Breast epithelium (tissue), 4 donors: ENCODE measurements around the gene SHISA6. TPM values are rescaled to one million over a fixed set of nuclear protein-coding genes. Genes with fewer than 3 reads are reported as not detected.

ENCODE experiments used
- DNase-seq, 2 donors: peaks; one replicate each; pipeline ENCODE4 v3.0.0-alpha.2; 2019; ENCODE audit warnings: low spot score in 2 of 2
- H3K27ac ChIP-seq, 2 donors: fragments of 200-600 bp; sonication (generic) in 1 of 2; one replicate each; pipeline ENCODE4 v1.5.1; 2016 to 2019; ENCODE audit warnings: mild to moderate bottlenecking in 1 of 2
- H3K27me3 ChIP-seq, 2 donors: fragments of 200-600 bp; sonication (generic) in 1 of 2; one replicate each; pipeline versions ENCODE4 v1.5.1 to v1.6.0; 2017 to 2019; ENCODE audit warnings: control low read depth in 1 of 2, mild to moderate bottlenecking in 1 of 2
- H3K36me3 ChIP-seq: fragments of 200-600 bp; one replicate; pipeline ENCODE4 v1.5.1; 2019
- H3K4me1 ChIP-seq, 2 donors: fragments of 200-600 bp; sonication (generic); one replicate each; pipeline ENCODE4 v1.5.1; 2016 to 2019; ENCODE audit warnings: control low read depth in 1 of 2
- H3K4me3 ChIP-seq, 3 donors: fragments of 200-600 bp; sonication (generic); 1 replicate in 2 of 3; 2 replicates in 1 of 3; pipeline ENCODE4 v1.5.1; 2016 to 2019; ENCODE audit warnings: mild to moderate bottlenecking in 3 of 3, moderate library complexity in 2 of 3
- H3K9me3 ChIP-seq, 2 donors: fragments of 200-600 bp; sonication (generic) in 1 of 2; one replicate each; pipeline ENCODE4 v1.5.1; 2016 to 2019; ENCODE audit warnings: control low read depth in 1 of 2
- CTCF ChIP-seq, 3 donors: fragments of 450-650 bp; IDR thresholded peaks; one replicate each; pipeline ENCODE4 v1.5.1; 2016 to 2017; ENCODE audit warnings: antibody characterized with exemption in 3 of 3, mild to moderate bottlenecking in 3 of 3, moderate library complexity in 3 of 3
- POLR2A ChIP-seq: fragments of 450-650 bp; IDR thresholded peaks from one replicate; pipeline ENCODE4 v1.6.1; 2016; ENCODE audit warnings: antibody characterized with exemption, mild to moderate bottlenecking, moderate library complexity
- POLR2AphosphoS5 ChIP-seq, 3 donors: sonication (generic); formaldehyde crosslinking; IDR thresholded peaks; one replicate each; pipeline ENCODE4 v1.6.1; 2017; ENCODE audit warnings: antibody characterized with exemption in 3 of 3
- intact Hi-C: fragments of 100-400 bp; cut with DNase I; formaldehyde crosslinking; loops from one replicate; pipeline ENCODE4 v1.15.1; 2023; ENCODE audit warnings: low total_unique reads
- total RNA-seq, 3 donors: library from RNA; depleted of rRNA; stranded (reverse); fragments of >200 nt; gene quantifications; one replicate each; pipeline ENCODE4 v1.1.0, GENCODE V29; 2016

SHISA6 gene
- total RNA-seq, 3 donors from 2014 or later = 0.44 to 5.3 (median 3.3) TPM

DNA sequence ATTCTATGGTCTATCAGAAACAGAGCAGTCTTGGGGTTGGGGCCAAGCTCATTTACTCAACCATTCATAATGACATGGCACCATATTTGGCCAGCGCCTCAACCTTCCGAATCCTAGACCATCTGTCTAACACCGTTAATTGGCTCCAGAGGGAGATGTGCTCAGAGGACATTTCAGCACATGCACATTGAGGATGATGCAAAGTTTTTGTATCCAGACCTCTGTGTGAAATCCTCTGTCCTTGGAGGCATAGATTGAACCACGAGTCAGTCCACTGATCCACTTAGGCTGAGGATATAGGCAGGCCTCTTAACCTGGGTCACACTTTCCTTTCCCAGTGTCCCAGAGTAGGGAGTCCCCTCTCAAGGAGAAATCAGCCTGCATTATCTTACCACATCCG, 85.5 kb downstream of the SHISA6 start:
- Histone ChIP-seq H3K4me3 (no peak overlapping the region), H3K36me3 (no peaks in the 10 kb centered on the region), H3K9me3 (no peaks in the 10 kb centered on the region), H3K4me1 (no peaks in the 10 kb centered on the region), H3K27me3 (no peaks in the 10 kb centered on the region), H3K27ac (no peak overlapping the region)
- DNase-seq = no peak
- intact Hi-C loops = no loop called here
- TF ChIP-seq POLR2A = no peak

GRCh38 chr17:11328770-11329169, 87.8 kb downstream of the SHISA6 start:
- no peaks in the 10 kb centered on the region for H3K27me3 ChIP-seq
- H3K4me3 ChIP-seq = no peak overlapping the region
- no peak for DNase-seq
- H3K9me3 ChIP-seq = no peaks in the 10 kb centered on the region
- H3K4me1 ChIP-seq = no peaks in the 10 kb centered on the region
- H3K27ac ChIP-seq = no peak overlapping the region
- intact Hi-C loops = no loop called here
- no peak for TF ChIP-seq POLR2AphosphoS5 (IDR thresholded peaks at IDR 0.05)
- TF ChIP-seq POLR2A = no peak
- no peak for TF ChIP-seq CTCF (IDR thresholded peaks at IDR 0.05)
- H3K36me3 ChIP-seq = no peaks in the 10 kb centered on the region

- H3K27ac ChIP-seq = no peak overlapping the region
- no peaks in the 10 kb centered on the region for H3K9me3 ChIP-seq
- H3K4me1 ChIP-seq = no peaks in the 10 kb centered on the region
- no peaks in the 10 kb centered on the region for H3K36me3 ChIP-seq
- intact Hi-C loops = no loop called here
- no peak for DNase-seq
- no peak for TF ChIP-seq POLR2AphosphoS5 (IDR thresholded peaks at IDR 0.05)
- TF ChIP-seq POLR2A = no peak
- TF ChIP-seq CTCF (IDR thresholded peaks at IDR 0.05) = no peak
- no peak overlapping the region for H3K4me3 ChIP-seq
- H3K27me3 ChIP-seq = no peaks in the 10 kb centered on the region
These were observed 89.0 kb downstream of the SHISA6 start for GRCh38 chr17:11330006-11330405.

DNA sequence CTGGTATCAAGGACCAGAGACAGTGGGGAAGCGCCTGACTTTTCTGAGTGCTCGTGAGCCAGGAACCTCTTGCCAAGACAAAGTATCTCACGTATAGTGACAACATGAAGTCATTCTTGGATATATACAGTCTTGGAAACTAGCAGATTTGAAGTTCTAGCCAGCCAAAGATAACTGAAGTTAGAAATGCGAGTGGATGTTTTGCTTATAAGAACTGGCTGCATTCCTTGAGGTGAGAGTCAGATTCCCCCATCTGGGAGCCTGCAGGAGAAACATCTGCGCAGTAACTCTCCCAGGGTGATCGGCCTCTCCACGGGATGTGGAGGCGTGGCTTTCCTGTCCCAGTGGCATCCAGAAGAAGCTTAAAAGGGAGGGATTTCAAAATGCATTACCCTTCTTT, 89.8 kb downstream of the SHISA6 start:
- H3K27me3 ChIP-seq = no peaks in the 10 kb centered on the region
- intact Hi-C loops = no loop called here
- H3K27ac ChIP-seq = no peak overlapping the region
- no peak for DNase-seq
- no peak overlapping the region for H3K4me3 ChIP-seq
- H3K4me1 ChIP-seq = no peaks in the 10 kb centered on the region
- TF ChIP-seq POLR2AphosphoS5 (IDR thresholded peaks at IDR 0.05) (no peak), CTCF (IDR thresholded peaks at IDR 0.05) (no peak), POLR2A (no peak)
- no peaks in the 10 kb centered on the region for H3K36me3 ChIP-seq
- no peaks in the 10 kb centered on the region for H3K9me3 ChIP-seq

DNA sequence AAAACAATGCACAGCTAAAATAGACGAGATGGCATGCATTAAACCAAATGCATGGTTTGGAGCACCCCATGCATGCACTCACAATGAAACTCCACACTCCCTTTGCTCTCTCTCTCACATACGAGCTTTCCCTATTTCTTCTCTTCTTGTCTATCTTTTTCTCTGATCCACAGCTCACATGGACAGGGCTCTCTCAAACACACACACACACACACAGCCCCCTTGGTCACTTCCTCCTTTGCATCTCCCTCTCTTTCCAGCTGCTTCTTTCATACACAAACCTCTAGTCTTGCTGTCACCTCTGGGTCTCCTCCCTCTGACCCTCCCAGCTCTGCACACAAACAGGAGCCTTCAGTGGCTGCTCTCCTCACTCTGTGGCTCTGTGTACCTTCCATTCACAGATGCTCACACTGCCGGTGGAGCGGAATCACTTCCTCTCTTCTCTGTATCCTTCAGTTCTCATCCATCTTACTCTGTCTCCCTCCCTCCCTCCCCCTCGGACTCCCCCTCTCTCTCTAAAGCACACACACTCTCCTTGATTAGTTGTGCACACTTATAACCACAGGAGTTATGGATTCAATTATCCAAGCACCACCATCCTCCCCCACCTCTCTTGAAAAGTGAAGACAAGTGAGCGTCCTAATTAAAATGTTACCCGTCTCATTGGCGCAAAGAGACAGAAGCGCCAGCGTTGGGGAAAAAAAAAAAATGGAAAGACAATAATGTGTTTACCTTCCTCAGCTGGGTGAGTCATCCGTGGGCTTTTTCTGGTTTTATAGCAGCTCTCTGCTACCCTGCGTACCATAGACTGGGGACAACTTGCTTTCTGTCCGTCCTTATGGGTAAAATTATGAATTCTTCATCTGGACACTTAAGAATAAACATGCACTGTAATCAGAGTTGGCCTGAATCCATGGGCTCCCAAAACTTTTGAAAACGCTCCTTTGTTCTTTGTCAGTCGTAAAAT, 90.8 kb downstream of the SHISA6 start:
- TF ChIP-seq CTCF (IDR thresholded peaks at IDR 0.05) (no peak), POLR2AphosphoS5 (IDR thresholded peaks at IDR 0.05) (no peak), POLR2A (no peak)
- DNase-seq = no peak
- no peak overlapping the region for H3K4me3 ChIP-seq

More for the DNA sequence above, 90.8 kb downstream of the SHISA6 start:
- no peaks in the 10 kb centered on the region for H3K36me3 ChIP-seq
- no peaks in the 10 kb centered on the region for H3K27me3 ChIP-seq
- H3K27ac ChIP-seq = no peak overlapping the region
- no peaks in the 10 kb centered on the region for H3K9me3 ChIP-seq
- H3K4me1 ChIP-seq = no peaks in the 10 kb centered on the region
- intact Hi-C loops = no loop called here
